GM21515 (cell line): ENCODE results near the gene PPME1.

Experiments
- ATAC-seq: cut with Tn5 transposase; IDR thresholded peaks from one replicate; pipeline ENCODE4 v1.9.1; 2021; ENCODE audit not compliant: unreplicated experiment

Gene PPME1

DNA sequence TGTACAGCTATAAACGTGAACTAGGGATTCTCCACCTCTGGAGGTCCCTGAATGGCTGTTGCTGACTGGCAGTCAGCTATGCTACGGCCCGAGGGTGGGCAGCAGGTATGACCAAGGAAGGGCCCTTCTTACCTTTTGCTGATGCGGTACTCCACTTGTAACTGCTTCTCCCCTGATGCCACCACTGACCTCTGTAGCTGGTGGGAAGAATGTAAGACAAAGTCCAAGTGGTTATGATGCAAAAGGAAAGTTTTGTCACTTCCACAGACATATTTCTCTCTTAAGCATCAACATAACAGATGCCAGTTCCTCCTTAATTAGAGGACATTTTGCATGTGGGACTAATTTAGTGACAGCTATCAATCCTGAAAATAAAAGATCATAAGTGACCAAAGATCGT is 108.2 kb downstream of the PPME1 start:
- ATAC-seq, result no peak

DNA sequence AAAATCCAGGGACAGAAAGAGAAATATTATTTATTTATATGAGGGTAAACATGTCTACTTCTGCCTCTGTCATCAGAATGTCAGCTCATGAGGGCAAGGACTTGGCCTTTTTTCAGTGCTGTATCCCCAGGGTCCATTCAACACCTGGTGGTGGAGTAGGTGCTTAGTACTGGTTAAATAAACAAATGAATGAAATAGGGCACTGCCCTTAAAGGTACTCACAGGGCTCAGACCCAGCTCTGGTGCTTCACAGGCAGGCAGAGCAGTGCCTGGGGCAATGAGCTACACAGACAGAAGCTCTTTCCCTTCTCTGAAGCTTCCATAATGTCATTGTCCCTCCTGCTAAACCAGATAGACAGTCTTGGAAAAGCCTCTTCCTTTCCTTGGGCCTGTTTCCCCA is 109.4 kb downstream of the PPME1 start:
- no peak for ATAC-seq

- ATAC-seq, result no peak
Observed at GRCh38 chr11:74282421-74282820, 111.3 kb downstream of the PPME1 start.

DNA sequence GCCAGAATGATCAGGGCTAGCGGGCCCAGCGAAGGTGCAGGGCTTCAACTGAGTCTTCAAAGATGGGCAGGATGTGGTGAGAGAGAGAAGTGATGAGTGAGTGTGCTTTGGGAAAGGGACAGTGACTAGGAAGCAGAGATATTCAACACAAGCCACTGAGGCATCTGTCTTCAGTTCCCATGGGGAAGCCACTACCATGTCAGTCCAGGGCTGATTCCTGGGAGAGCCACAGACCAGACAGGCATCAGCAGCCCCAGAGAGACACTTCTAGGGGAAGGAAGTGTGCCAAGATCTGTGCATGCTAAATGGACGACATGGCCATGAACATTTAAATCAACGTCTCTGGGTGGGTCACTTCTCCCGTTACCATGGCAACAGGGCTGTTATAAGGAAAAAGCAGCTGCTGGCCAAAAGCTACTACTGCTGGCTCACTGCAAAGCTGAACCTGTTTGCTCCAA is 111.9 kb downstream of the PPME1 start:
- ATAC-seq, result no peak

- ATAC-seq, result no peak
Observed at GRCh38 chr11:74283580-74284180, 112.6 kb downstream of the PPME1 start.

DNA sequence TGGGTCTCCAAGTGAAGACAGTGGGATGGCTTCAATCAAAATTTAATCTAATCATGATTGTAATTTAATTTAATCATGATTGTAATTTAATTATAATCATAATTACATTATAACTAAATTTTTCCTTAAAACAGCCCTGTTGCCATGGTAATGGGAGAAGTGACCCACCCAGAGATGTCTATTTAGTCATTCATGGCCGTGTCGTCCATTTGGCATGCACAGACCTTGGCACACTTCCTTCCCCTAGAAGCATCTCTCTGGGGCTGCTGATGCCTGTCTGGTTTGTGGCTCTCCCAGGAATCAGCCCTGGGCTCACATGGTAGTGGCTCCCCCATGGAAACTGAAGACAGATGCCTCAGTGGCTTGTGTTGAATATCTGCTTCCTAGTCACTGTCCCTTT is 113.4 kb downstream of the PPME1 start:
- ATAC-seq, result no peak

- ATAC-seq, result no peak
Observed at GRCh38 chr11:74288161-74288560, 117.1 kb downstream of the PPME1 start.

GRCh38 chr11:74288911-74289310 is 117.8 kb downstream of the PPME1 start:
- ATAC-seq, result no peak

DNA sequence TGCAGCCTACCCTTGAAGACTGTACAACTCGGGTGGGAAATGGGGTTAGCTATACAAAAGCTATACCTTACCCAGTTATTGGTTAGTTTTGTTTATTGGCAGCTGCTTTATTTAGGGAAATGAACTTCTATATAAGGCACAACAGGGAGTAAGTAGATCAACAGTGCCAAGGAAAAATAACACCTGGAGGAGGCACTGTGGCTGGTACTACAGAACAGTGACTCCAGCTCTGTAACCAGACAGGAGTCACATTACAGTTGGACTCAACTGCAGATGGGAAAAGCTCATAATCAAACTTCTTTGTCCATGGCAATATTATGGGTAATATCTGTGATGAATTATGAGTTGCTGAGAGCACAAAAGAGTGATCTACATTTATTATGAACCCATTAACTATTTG is 126.4 kb downstream of the PPME1 start:
- no peak for ATAC-seq

DNA sequence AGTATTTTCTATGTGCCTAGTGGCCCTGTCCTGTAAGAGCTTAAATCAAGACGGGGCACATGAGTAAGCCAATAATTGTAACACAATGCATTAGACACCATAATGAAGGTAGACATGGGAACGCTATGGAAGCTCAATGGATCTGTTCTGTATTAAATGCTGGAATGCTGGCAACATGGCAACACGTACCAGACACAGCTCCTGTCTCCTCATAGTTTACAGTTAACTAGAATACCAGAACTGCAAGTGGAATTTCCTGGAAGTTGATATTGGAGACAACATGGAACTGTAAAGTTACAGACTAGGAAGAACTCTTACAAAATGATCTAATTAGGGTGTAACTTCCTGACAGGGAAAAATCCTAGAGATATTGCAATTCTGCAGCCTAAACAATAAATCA is 127.9 kb downstream of the PPME1 start:
- ATAC-seq, result no peak
